ENCODE data around the gene PANX3. TPM values are rescaled to one million over a fixed set of nuclear protein-coding genes. Genes with fewer than 3 reads are reported as not detected.

Gene PANX3
- total and polyA plus RNA-seq, 2 of the 4 experiments (the other 2 are of a cell fraction): not detected

GRCh38 chr11:124583781-124584180 is 27.4 kb upstream of the PANX3 start:
- Histone ChIP-seq H3K9ac (ENCODE audit: low read depth, low read length) (no peak overlapping the region), H4K20me1 (ENCODE audit: insufficient read depth, low read length) (no peaks in the 10 kb centered on the region), H3K9me1 (ENCODE audit: insufficient read depth, low read length) (no peaks in the 10 kb centered on the region), H2BK20ac (ENCODE audit: low read depth, low read length) (no peak overlapping the region), H4K5ac (ENCODE audit: low read depth, low read length) (no peak overlapping the region), H2AFZ (replicated peaks; ENCODE audit: low read length, poor library complexity) (no peak overlapping the region), H3K4me2 (ENCODE audit: low read depth, low read length) (no peak overlapping the region), H4K91ac (ENCODE audit: insufficient read depth, low read depth, low read length) (no peak overlapping the region), H3K27ac (ENCODE audit: insufficient read depth, low read length) (no peak overlapping the region), H2BK5ac (ENCODE audit: low read depth, low read length, poor library complexity, severe bottlenecking) (no peak overlapping the region), H3K4me3 (ENCODE audit: insufficient read depth, low read depth, low read length) (no peak overlapping the region), H2BK15ac (ENCODE audit: low read depth, low read length) (no peak overlapping the region), H3K4me1 (ENCODE audit: control insufficient read depth, insufficient read depth, low read length) (no peaks in the 10 kb centered on the region), H3K36me3 (ENCODE audit: control insufficient read depth, insufficient read depth, low read length) (no peaks in the 10 kb centered on the region), H3K27me3 (ENCODE audit: control insufficient read depth, insufficient read depth, low read length) (peaks cover 31% of the 10 kb centered on the region), H3K9me3 (ENCODE audit: control insufficient read depth, insufficient read depth, low read length) (no peaks in the 10 kb centered on the region), H3K56ac (ENCODE audit: extremely low read depth, insufficient read depth, low read length) (no peak overlapping the region), H3K18ac (ENCODE audit: low read depth, low read length) (no peak overlapping the region), H4K8ac (ENCODE audit: low read depth in 2 of 2, low read length in 2 of 2) (no peak overlapping the region), H2BK120ac (ENCODE audit: low read depth, low read length) (no peak overlapping the region), H3K79me1 (ENCODE audit: low read depth in 1 of 2, low read length in 2 of 2) (no peaks in the 10 kb centered on the region), H3K4ac (ENCODE audit: low read depth, low read length) (no peak overlapping the region), H2AK9ac (replicated peaks; ENCODE audit: low read depth, low read length, poor library complexity) (no peak overlapping the region), H3K14ac (replicated peaks; ENCODE audit: low read depth, low read length) (no peak overlapping the region), H3K23ac (ENCODE audit: low read depth, low read length) (no peak overlapping the region), H2AK5ac (ENCODE audit: low read depth, low read length) (no peak overlapping the region)
- ChIA-PET POLR2A (ENCODE audit: unreplicated experiment) (no interaction called here), CTCF (interaction anchor here (0.6 to 1.5 kb wide), 2 partner anchors 168 to 182 kb away, joined by 3 to 5 read pairs; no protein-coding TSS in a partner anchor)
- in situ Hi-C loops (cut with MboI; ENCODE audit: low sequenced_read_pairs) (loop anchor here (25.0 kb wide), 1 partner anchor 521 kb away; no protein-coding TSS in a partner anchor), intact Hi-C loops (cut with micrococcal nuclease) (no loop called here), dilution Hi-C loops (cut with HindIII; ENCODE audit: low sequenced_read_pairs, unreplicated experiment) (no loop called here)
- DNase-seq (no peak), ATAC-seq (ENCODE audit: low read depth) (no peak)
- BruUV-seq (replicated peaks): no TSS peak
- TF ChIP-seq RAD21 (IDR thresholded peaks at IDR 0.05; ENCODE audit: low read length): no peak
- no peak for TF ChIP-seq MAZ (IDR thresholded peaks at IDR 0.05; ENCODE audit: borderline replicate concordance, low read depth, low read length)
- no peak for TF ChIP-seq FOS (IDR thresholded peaks at IDR 0.05; ENCODE audit: low read depth, low read length)
- TF ChIP-seq CTCF (conservative IDR thresholded peaks at IDR 0.05; ENCODE audit: low read depth, low read length): no peak
- no peak for TF ChIP-seq SMC3 (IDR thresholded peaks at IDR 0.05; ENCODE audit: low read depth, low read length)
- no peak for TF ChIP-seq RFX5 (IDR thresholded peaks at IDR 0.05; ENCODE audit: low read depth, low read length)
- TF ChIP-seq BHLHE40 (IDR thresholded peaks at IDR 0.05; ENCODE audit: low read depth, low read length): no peak
- no peak for TF ChIP-seq MAFK (IDR thresholded peaks at IDR 0.05; ENCODE audit: low read depth, low read length)
- TF ChIP-seq RCOR1 (IDR thresholded peaks at IDR 0.05; ENCODE audit: insufficient replicate concordance, low read length): no peak
- TF ChIP-seq CEBPB (IDR thresholded peaks at IDR 0.05; ENCODE audit: low read depth, low read length): no peak
- no peak for TF ChIP-seq USF2 (IDR thresholded peaks at IDR 0.05; ENCODE audit: low read depth, low read length)
- WGBS, 2 experiments (ENCODE audit: extremely low coverage in 2 of 2, insufficient read length in 1 of 2): 64% methylated on average over 6 of the region's 8 CpGs; no CpG with 5 or more reads in 1 of the 2 experiments
